Fibroblast of skin of right quadriceps (primary cell): ENCODE measurements around the gene VAC14.
"Not testable (repeated sequence)": the region's sequence is repeated elsewhere in the genome, so short reads cannot be mapped to it uniquely, and the experiment has no call there.

Experiments
- DNase-seq: peaks from one replicate; pipeline ENCODE4 v3.0.0-alpha.2; 2013

The VAC14 gene

GRCh38 chr16:70658921-70659320, 142.0 kb downstream of the VAC14 start:
- no peak for DNase-seq

GRCh38 chr16:70657956-70658355, 143.0 kb downstream of the VAC14 start:
- DNase-seq: no peak

GRCh38 chr16:70656712-70657263, 144.2 kb downstream of the VAC14 start:
- DNase-seq: no peak

- DNase-seq: no peak
Observed at GRCh38 chr16:70656065-70656711, 144.8 kb downstream of the VAC14 start.

GRCh38 chr16:70653809-70654771, 146.9 kb downstream of the VAC14 start:
- DNase-seq: peak; percentile 80

GRCh38 chr16:70653406-70653805, 147.6 kb downstream of the VAC14 start:
- no peak for DNase-seq

- no peak for DNase-seq
Observed at GRCh38 chr16:70652322-70652721, 148.6 kb downstream of the VAC14 start.

GRCh38 chr16:70651524-70651923, 149.4 kb downstream of the VAC14 start:
- no peak for DNase-seq

- DNase-seq: no peak
Observed at GRCh38 chr16:70650216-70650615, 150.7 kb downstream of the VAC14 start.

GRCh38 chr16:70649300-70649699, 151.7 kb downstream of the VAC14 start:
- no peak for DNase-seq

- DNase-seq: no peak
Observed at GRCh38 chr16:70648606-70649005, 152.4 kb downstream of the VAC14 start.

GRCh38 chr16:70647441-70648359, 153.3 kb downstream of the VAC14 start:
- DNase-seq: no peak

GRCh38 chr16:70646260-70647241, 154.4 kb downstream of the VAC14 start, which contains the start of gene IL34:
Gene IL34, plus strand, starts transcription at chr16:70646559. Its CDS starts 389 bp downstream, at chr16:70646948.
- no peak for DNase-seq

- no peak for DNase-seq
Observed at GRCh38 chr16:70644763-70645597, 156.0 kb downstream of the VAC14 start.

- DNase-seq: not testable (repeated sequence)
Observed at GRCh38 chr16:70643264-70643663, 157.7 kb downstream of the VAC14 start.

GRCh38 chr16:70642633-70643032, 158.3 kb downstream of the VAC14 start:
- no peak for DNase-seq

- DNase-seq: peak; percentile 55
Observed at GRCh38 chr16:70638814-70639792, 161.9 kb downstream of the VAC14 start.
